HepG2 (cell line): ENCODE data around the gene CACNA1D. TPM values are rescaled to one million over a fixed set of nuclear protein-coding genes. Genes with fewer than 3 reads are reported as not detected.

Source experiments
- ATAC-seq: fragments of 200-7000 bp; cut with Tn5 transposase; 3 replicates; pipeline ENCODE4 v1.9.1; 2020; ENCODE audit warnings: mild to moderate bottlenecking, moderate library complexity
- BruUV-seq: library from RNA; stranded (reverse); fragments of 400-500 nt; replicated peaks from 2 replicates; lab custom pipeline; 2021; lab: Mats Ljungman, UMichigan
- CTCF ChIA-PET: fragments of 300-600 bp; formaldehyde crosslinking; extraction: SDS; loops from one replicate; lab custom pipeline; 2021; ENCODE audit warnings: low total read pairs, inconsistent platforms, low intra/inter-chr PET ratio; lab: Yijun Ruan, JAX
- POLR2A ChIA-PET: fragments of 350-600 bp; sonication (Branson Sonifier 250); formaldehyde crosslinking; loops from one replicate; lab custom pipeline; 2020; ENCODE audit warnings: antibody characterized with exemption, inconsistent platforms; lab: Yijun Ruan, JAX
- DNase-seq: peaks from one replicate; pipeline ENCODE4 v3.0.0-alpha.2; 2015; ENCODE audit warnings: low spot score
- FAIRE-seq: peaks from 3 replicates; lab custom pipeline; 2011; peaks lifted over from hg19 to GRCh38; lab: Jason Lieb, UNC
- H2AFZ ChIP-seq: one replicate; pipeline ENCODE4 v1.6.1; 2011; ENCODE audit warnings: low read length, inconsistent platforms
- H3K27ac ChIP-seq: fragments of 300-600 bp; 3 replicates; pipeline ENCODE4 v1.8.0; 2011; ENCODE audit warnings: mixed run types, mild to moderate bottlenecking, mixed read lengths, low read length, inconsistent platforms; ENCODE audit not compliant: insufficient read depth; ENCODE audit errors: extremely low read length
- H3K27me3 ChIP-seq, 2 experiments: fragments of 200-600 bp in 1 of 2; 2 replicates in 1 of 2; 3 replicates in 1 of 2; pipeline versions ENCODE4 v1.6.0 to v1.8.0; 2011; ENCODE audit warnings: low read length in 2 of 2, mild to moderate bottlenecking in 2 of 2, moderate library complexity in 2 of 2, inconsistent platforms in 1 of 2; ENCODE audit not compliant: insufficient read depth in 2 of 2, control insufficient read depth in 1 of 2
- H3K36me3 ChIP-seq, 2 experiments: fragments of 200-600 bp in 1 of 2; replicated peaks in 1 of 2; 2 replicates in 1 of 2; 3 replicates in 1 of 2; pipeline versions ENCODE4 v1.5.1 to v1.8.0; 2011; ENCODE audit warnings: low read length in 2 of 2, inconsistent platforms in 1 of 2; ENCODE audit not compliant: insufficient read depth in 2 of 2, control insufficient read depth in 1 of 2
- H3K4me1 ChIP-seq: 2 replicates; pipeline ENCODE4 v1.5.1; 2012; ENCODE audit warnings: low read length, inconsistent platforms; ENCODE audit not compliant: insufficient read depth
- H3K4me2 ChIP-seq: 2 replicates; pipeline ENCODE4 v1.6.0; 2011; ENCODE audit warnings: low read depth, low read length, inconsistent platforms
- H3K4me3 ChIP-seq, 3 experiments: fragments of 200-600 bp in 1 of 3; sonication (generic), shearing (Covaris generic) in 1 of 3; replicated peaks in 1 of 3; 2 replicates each; pipeline ENCODE4 v1.5.1; 2011 to 2016; ENCODE audit warnings: low read length in 3 of 3, inconsistent platforms in 2 of 3, low read depth in 2 of 3, mild to moderate bottlenecking in 2 of 3, control low read depth in 1 of 3, mixed read lengths in 1 of 3; ENCODE audit not compliant: insufficient read depth in 1 of 3
- H3K79me2 ChIP-seq: one replicate; pipeline ENCODE4 v1.6.1; 2011; ENCODE audit warnings: low read length, inconsistent platforms; ENCODE audit not compliant: insufficient read depth
- H3K9ac ChIP-seq: 2 replicates; pipeline ENCODE4 v1.6.0; 2011; ENCODE audit warnings: mild to moderate bottlenecking, low read depth, low read length, inconsistent platforms; ENCODE audit not compliant: insufficient read depth
- H3K9me3 ChIP-seq: 2 replicates; pipeline ENCODE4 v1.5.1; 2012; ENCODE audit warnings: mild to moderate bottlenecking, low read length
- H4K20me1 ChIP-seq: 2 replicates; pipeline ENCODE4 v1.6.0; 2011; ENCODE audit warnings: inconsistent platforms, mild to moderate bottlenecking, low read length, moderate library complexity; ENCODE audit not compliant: insufficient read depth
- E2F1 ChIP-seq: sonication (generic); formaldehyde crosslinking; IDR thresholded peaks from 2 replicates; pipeline ENCODE4 v1.5.0; 2020; ENCODE audit warnings: missing genetic modification reagents
- EED ChIP-seq: sonication (generic); formaldehyde crosslinking; IDR thresholded peaks from 2 replicates; pipeline ENCODE4 v1.5.0; 2020; ENCODE audit warnings: mild to moderate bottlenecking, missing genetic modification reagents
- IKZF1 ChIP-seq: fragments of 450-650 bp; IDR thresholded peaks from 2 replicates; pipeline ENCODE4 v1.7.1; 2016
- MAX ChIP-seq: IDR thresholded peaks from 2 replicates; pipeline ENCODE4 v1.6.1; 2012; ENCODE audit warnings: inconsistent platforms
- MED1 ChIP-seq: sonication (generic); formaldehyde crosslinking; IDR thresholded peaks from 2 replicates; pipeline ENCODE4 v1.4.0; 2020; ENCODE audit warnings: missing genetic modification reagents
- MEF2D ChIP-seq: sonication (generic); formaldehyde crosslinking; IDR thresholded peaks from 2 replicates; pipeline ENCODE4 v1.5.1; 2020; ENCODE audit warnings: mild to moderate bottlenecking, missing genetic modification reagents
- SMYD3 ChIP-seq: sonication (generic); formaldehyde crosslinking; IDR thresholded peaks from 2 replicates; pipeline ENCODE4 v1.8.1; 2023; ENCODE audit warnings: mild to moderate bottlenecking, missing genetic modification reagents
- THAP8 ChIP-seq: sonication (generic); formaldehyde crosslinking; IDR thresholded peaks from 2 replicates; pipeline ENCODE4 v1.5.1; 2020; ENCODE audit warnings: missing genetic modification reagents, mild to moderate bottlenecking, borderline replicate concordance
- TRIM22 ChIP-seq: fragments of 450-650 bp; IDR thresholded peaks from 2 replicates; pipeline ENCODE4 v1.6.1; 2017
- ZBTB33 ChIP-seq: sonication (generic); formaldehyde crosslinking; IDR thresholded peaks from 2 replicates; pipeline ENCODE4 v1.4.0; 2020; ENCODE audit warnings: missing genetic modification reagents
- ZFP91 ChIP-seq: sonication (generic); formaldehyde crosslinking; IDR thresholded peaks from 2 replicates; pipeline ENCODE4 v1.9.0; 2022; ENCODE audit warnings: missing genetic modification reagents, mild to moderate bottlenecking, borderline replicate concordance
- ZNF18 ChIP-seq: sonication (generic); formaldehyde crosslinking; IDR thresholded peaks from 2 replicates; pipeline ENCODE4 v1.8.0; 2022; ENCODE audit warnings: mild to moderate bottlenecking, missing genetic modification reagents; ENCODE audit not compliant: insufficient replicate concordance
- ZNF253 ChIP-seq: sonication (generic); formaldehyde crosslinking; IDR thresholded peaks from 2 replicates; pipeline ENCODE4 v1.8.0; 2022; ENCODE audit warnings: mild to moderate bottlenecking, missing genetic modification reagents, borderline replicate concordance
- ZNF282 ChIP-seq: fragments of 450-650 bp; IDR thresholded peaks from 2 replicates; pipeline ENCODE4 v1.6.1; 2018; ENCODE audit not compliant: partially characterized antibody
- ZNF501 ChIP-seq: sonication (generic); formaldehyde crosslinking; IDR thresholded peaks from 2 replicates; pipeline ENCODE4 v1.5.1; 2020; ENCODE audit warnings: mild to moderate bottlenecking, moderate library complexity, missing genetic modification reagents
- ZNF577 ChIP-seq: sonication (generic); formaldehyde crosslinking; IDR thresholded peaks from 2 replicates; pipeline ENCODE4 v1.4.0; 2020; ENCODE audit warnings: mild to moderate bottlenecking, low read depth, missing genetic modification reagents, borderline replicate concordance
- WGBS: methylation state at CpG from one replicate; pipeline ENCODE4 v1.1.6; 2017; ENCODE audit warnings: low lambda C conversion rate; 5-methylcytosine and 5-hydroxymethylcytosine counted together
- in situ Hi-C: cut with HindIII; loops from 2 replicates; pipeline ENCODE4 v1.10.0; 2017; ENCODE audit warnings: low pct_unique_long_range_greater_than_20kb; ENCODE audit not compliant: extremely low pct_ligation_motif_present
- intact Hi-C: fragments of 100-400 bp; cut with micrococcal nuclease; formaldehyde crosslinking; loops from one replicate; pipeline ENCODE4 v1.10.0; 2022; ENCODE audit not compliant: unreplicated experiment
- polyA plus RNA-seq, 8 experiments: library from polyadenylated mRNA; depleted of rRNA in 3 of 8; stranded (reverse) in 7 of 8; unstranded in 1 of 8; fragments of >200 nt; fragmentation: Illumina TruSeq in 4 of 8; extraction: Trizol in 4 of 8; gene quantifications; 2 replicates each; pipeline versions ENCODE4 v1.2.1 to v1.2.3, GENCODE V29; 2011 to 2016; ENCODE audit warnings: low read depth in 4 of 8, missing spikeins in 1 of 8, mixed read lengths in 1 of 8; ENCODE audit not compliant: insufficient read depth in 1 of 8
- total RNA-seq, 5 experiments: library from RNA; depleted of rRNA; stranded (reverse); fragments of >200 nt; fragmentation: Illumina TruSeq; extraction: Trizol; gene quantifications; 2 replicates each; pipeline ENCODE4 v1.2.3, GENCODE V29; 2016; ENCODE audit warnings: low read depth in 1 of 5

CACNA1D gene
- total and polyA plus RNA-seq, 2 of the 13 experiments (the other 11 are each of a cell fraction or from before 2014, with no cell fraction given): 0.26 to 0.38 TPM

- Histone ChIP-seq H3K36me3 (peaks cover 7 to 22% of the 10 kb centered on the region in 2 experiments; a peak in 4 of 5 replicates), H4K20me1 (peaks cover 7% of the 10 kb centered on the region), H3K9ac (peak overlapping the region; percentile 97), H3K4me1 (peaks cover 50% of the 10 kb centered on the region), H3K4me2 (peak overlapping the region; percentile 98), H3K9me3 (no peaks in the 10 kb centered on the region), H3K79me2 (peaks cover 63% of the 10 kb centered on the region), H3K27ac (peak overlapping the region; percentile 98), H2AFZ (no peak overlapping the region), H3K27me3 (no peaks in the 10 kb centered on the region; a peak in 1 of 5 replicates), H3K4me3 (peak overlapping the region; percentile 73 to 92 (median 77))
- FAIRE-seq: no peak
- 5% methylated on average over 10 of the region's 10 CpGs for WGBS
- in situ Hi-C loops: loop anchor here (5.0 kb wide), 1 partner anchor 35 kb away; the partner anchor contains the start of gene ACTR8
- DNase-seq: no peak
- no peak for ATAC-seq
- ChIA-PET CTCF (no interaction called here), POLR2A (interaction anchor here (1.1 to 4.6 kb wide), 6 partner anchors 10 to 687 kb away, joined by 3 to 37 read pairs (median 4); partner anchors contain the start of gene ACTR8)
- BruUV-seq: TSS peak; percentile 54
- intact Hi-C loops: no loop called here
- TF ChIP-seq ZNF282 (no peak), THAP8 (0 out of 2 replicates have a peak, but pooled peaks have one; percentile 40), IKZF1 (no peak), TRIM22 (no peak), E2F1 (no peak), MED1 (no peak), ZFP91 (CRISPR knock-in tag) (0 out of 2 replicates have a peak, but pooled peaks have one; percentile 0), ZBTB33 (CRISPR knock-in tag) (no peak), MEF2D (CRISPR knock-in tag) (0 out of 2 replicates have a peak, but pooled peaks have one; percentile 11), ZNF501 (CRISPR knock-in tag) (peak; percentile 73; the same call in 1 of the 2 replicates), ZNF577 (CRISPR knock-in tag) (0 out of 2 replicates have a peak, but pooled peaks have one; percentile 6), ZNF253 (CRISPR knock-in tag) (no peak), EED (CRISPR knock-in tag) (no peak), MAX (no peak), ZNF18 (CRISPR knock-in tag) (peak; percentile 19), SMYD3 (CRISPR knock-in tag) (no peak)
Observed at GRCh38 chr3:53846851-53847155, 352.4 kb downstream of the CACNA1D start.
